ENCODE measurements around the gene GNGT2.

Gene GNGT2

DNA sequence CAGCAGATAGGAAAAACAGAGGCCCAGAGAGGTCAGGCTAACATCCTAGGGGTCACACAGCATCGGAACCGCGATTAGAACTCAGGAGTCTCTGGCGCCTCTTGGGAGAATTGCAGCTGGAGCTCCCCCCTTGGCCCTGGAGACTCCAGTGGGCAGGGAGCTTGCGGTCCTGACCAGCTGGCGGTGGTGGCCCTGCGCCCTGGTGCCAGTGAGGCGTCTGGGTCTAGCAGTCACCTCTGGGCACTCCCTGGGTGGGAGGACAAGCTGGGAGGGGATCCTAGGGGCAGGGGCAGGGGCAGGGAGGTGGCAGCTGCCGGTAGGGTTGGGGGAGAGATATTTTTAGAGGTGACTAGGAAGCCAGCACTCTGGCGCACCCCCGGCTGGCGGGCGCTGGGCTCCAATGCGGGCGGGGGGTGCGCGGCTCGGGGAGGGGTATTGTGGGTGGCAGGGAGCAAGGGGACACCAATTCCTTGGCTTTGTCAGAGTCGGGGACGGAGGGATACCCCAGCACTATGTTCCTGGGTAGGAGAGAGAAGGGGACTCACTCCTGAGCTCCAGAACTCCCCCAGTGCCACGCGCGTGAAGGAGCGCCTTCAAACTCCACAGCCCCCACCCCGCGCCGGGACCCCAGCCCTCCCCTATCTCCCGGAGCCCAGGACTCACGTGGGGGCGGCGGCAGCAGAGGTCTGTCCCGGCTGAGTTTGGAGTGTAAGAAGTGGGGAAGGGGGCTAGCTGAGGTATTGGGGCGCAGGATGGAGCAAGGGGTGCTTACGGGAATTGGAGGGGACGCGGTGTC lies 19.6 kb upstream of the GNGT2 start:
- in situ Hi-C loops (cut with HindIII; ENCODE audit: low sequenced_read_pairs): loop anchor here (5.0 kb wide), 1 partner anchor 38 kb away; no protein-coding TSS in a partner anchor

DNA sequence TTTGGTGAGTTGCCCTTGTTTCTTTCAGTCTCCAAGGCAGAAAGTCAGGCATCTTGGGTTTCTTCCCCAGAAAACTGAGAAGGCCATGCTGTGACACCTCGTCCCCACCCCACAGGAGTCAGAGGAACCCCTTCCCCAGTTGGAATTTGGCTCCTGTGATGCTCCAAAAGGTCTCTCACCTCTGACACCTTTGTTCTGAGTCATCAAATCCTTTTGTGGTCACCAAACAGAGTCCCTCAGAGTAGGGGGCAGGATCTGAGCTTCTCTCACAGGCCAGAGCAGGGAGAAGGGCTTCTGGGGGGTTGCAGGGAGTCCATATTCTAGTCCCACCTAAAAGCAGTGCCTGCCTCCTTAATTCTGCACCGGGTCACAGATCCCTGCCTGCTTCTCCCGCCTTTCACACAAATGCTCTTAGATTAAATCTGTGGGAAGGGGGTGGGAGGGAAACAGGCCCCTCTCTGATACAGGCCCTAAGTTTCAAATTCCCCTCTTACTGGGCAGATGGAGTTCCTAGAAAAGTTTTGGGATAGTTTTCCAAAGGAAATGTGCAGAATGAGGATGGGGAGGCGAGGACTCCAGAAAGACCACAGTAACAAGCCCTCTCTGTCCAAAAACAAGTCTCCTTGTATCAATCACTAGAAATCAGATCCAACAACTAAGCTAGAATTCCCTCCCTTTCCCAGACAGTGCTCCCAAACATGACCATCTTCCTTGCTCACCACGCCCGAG lies 18.9 kb upstream of the GNGT2 start:
- in situ Hi-C loops (cut with HindIII; ENCODE audit: low sequenced_read_pairs): loop anchor here (5.0 kb wide), 1 partner anchor 37 kb away; no protein-coding TSS in a partner anchor

- in situ Hi-C loops (cut with HindIII; ENCODE audit: low sequenced_read_pairs): loop anchor here (5.0 kb wide), 1 partner anchor 35 kb away; no protein-coding TSS in a partner anchor
Observed at GRCh38 chr17:49227436-49228261, 17.3 kb upstream of the GNGT2 start.

- in situ Hi-C loops (cut with HindIII; ENCODE audit: low sequenced_read_pairs): loop anchor here (5.0 kb wide), 1 partner anchor 35 kb away; no protein-coding TSS in a partner anchor
Observed at GRCh38 chr17:49226771-49227435, 16.5 kb upstream of the GNGT2 start.

DNA sequence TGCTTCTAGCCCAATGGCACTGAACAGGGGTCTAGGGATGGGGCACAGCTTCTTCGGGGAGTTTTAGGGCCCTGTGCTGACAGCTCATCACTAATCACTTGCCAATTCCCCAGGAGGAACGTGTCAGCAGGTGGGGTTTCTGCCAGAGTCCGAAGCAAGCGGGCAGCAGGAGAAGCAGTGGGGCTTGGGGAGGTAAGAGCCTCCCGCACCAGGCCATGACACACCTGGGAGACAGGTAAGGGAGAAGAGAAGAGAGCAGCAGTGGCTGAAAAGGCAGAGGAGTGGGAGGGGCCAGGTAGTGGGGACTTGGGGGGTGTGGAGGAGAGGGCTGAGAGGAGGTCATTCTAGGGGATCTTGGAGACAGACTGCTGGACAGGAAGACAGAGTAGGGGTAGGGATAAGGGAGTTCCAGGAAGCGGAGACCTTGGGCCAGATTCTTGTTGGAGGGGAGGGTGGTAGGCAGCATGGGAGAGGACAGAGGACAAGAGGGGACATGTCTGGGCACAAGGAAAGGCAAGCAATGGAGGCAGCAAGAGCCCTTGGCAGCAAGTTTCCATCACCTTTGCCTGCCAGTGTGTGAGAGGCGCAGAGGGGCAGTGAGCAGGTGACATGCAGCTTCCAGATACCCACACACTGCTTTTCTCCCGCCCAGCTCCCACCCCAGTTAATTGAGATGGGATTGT lies 15.3 kb upstream of the GNGT2 start:
- in situ Hi-C loops (cut with HindIII; ENCODE audit: low sequenced_read_pairs): loop anchor here (5.0 kb wide), 1 partner anchor 33 kb away; no protein-coding TSS in a partner anchor

- in situ Hi-C loops (cut with HindIII; ENCODE audit: low sequenced_read_pairs): loop anchor here (5.0 kb wide), 1 partner anchor 33 kb away; no protein-coding TSS in a partner anchor
Observed at GRCh38 chr17:49224997-49225337, 14.6 kb upstream of the GNGT2 start.

- in situ Hi-C loops (cut with HindIII; ENCODE audit: low sequenced_read_pairs): no loop called here
Observed at GRCh38 chr17:49224198-49224996, 14.0 kb upstream of the GNGT2 start.

GRCh38 chr17:49223517-49224197 lies 13.3 kb upstream of the GNGT2 start:
- in situ Hi-C loops (cut with HindIII; ENCODE audit: low sequenced_read_pairs): no loop called here

- in situ Hi-C loops (cut with HindIII; ENCODE audit: low sequenced_read_pairs): no loop called here
Observed at GRCh38 chr17:49223168-49223516, 12.8 kb upstream of the GNGT2 start.

- in situ Hi-C loops (cut with HindIII; ENCODE audit: low sequenced_read_pairs): no loop called here
Observed at GRCh38 chr17:49219987-49220386, 9.6 kb upstream of the GNGT2 start.

DNA sequence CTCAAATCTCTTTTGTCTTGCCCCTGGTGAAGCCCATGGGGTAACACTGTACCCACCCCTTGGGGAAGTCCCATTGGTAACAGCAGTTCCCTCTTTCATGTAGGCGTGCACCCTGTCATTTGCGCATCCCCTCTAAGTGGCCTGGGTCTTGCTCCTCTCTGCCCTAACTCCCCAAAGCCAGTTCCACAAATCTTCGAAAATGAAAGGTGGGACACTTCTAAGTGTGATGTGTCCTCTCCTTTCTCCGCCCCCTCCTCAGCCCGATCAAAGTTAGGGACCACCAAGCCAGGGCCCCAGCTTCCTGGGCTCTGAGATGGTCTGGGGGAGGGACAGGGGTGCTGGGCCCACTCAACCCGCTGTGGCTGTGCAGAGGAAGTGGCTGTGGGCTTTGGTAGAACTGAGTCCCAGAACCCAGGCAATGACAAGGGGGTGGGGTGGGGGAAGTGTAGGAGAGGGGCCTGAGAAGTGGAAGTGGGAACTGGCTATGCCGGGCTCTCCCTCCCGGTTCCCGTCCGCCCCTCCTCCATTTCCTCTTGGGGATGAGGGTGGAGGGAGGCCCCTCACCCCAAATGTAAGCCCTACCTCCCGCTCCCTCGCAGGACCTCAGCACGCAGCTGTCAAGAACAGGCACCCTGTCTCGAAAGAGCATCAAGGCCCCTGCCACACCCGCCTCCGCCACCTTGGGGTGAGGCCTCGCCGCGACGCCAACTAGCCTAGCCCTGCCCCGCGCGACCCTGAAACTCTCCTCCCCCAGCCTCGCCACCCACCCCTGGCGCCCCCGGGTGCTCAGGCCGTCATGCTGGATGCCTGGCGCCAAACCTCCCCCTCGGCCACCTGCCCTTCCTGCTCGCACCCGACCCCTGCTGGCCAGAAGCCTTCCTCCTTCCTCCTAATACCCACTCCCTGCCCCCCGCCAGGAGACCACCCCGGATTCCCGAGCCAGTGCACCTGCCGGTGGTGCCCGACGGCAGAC lies 8.9 kb upstream of the GNGT2 start:
- in situ Hi-C loops (cut with HindIII; ENCODE audit: low sequenced_read_pairs): no loop called here

- in situ Hi-C loops (cut with HindIII; ENCODE audit: low sequenced_read_pairs): no loop called here
Observed at GRCh38 chr17:49217651-49218413, 7.5 kb upstream of the GNGT2 start.

DNA sequence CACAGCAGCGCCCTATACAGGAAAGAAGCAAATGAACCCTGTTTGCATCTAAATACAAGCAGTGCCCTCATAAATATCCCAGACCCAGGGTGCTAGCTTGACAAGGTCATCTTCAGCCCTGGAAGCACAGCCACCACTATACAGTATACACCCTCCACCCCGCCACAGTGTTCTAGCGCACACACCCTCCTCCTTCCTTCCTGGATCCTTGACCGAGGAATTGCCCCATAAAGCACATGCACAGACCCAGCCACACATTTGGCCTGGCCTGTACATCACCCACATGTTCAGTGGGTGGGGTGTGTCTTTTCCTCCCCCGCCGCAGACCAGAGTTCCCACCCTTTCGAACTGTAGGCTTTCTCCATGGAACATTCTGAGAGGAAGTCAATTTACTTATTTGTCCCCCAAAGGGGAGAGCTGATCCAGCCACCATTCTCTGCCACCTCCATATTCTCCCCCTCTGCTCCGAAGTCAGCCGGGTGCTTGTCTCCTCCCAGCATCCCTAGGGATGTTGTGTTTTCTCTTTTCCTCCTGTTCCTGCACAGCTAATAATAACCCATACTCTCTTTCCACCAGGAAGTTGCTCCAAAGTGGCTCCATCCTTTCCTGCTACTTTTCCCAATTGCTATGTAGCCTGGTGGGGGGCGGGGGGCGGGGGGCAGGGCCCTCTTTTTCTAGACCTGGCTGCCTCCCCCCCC lies 6.7 kb upstream of the GNGT2 start:
- in situ Hi-C loops (cut with HindIII; ENCODE audit: low sequenced_read_pairs): no loop called here

- in situ Hi-C loops (cut with HindIII; ENCODE audit: low sequenced_read_pairs): no loop called here
Observed at GRCh38 chr17:49216482-49216881, 6.1 kb upstream of the GNGT2 start.

DNA sequence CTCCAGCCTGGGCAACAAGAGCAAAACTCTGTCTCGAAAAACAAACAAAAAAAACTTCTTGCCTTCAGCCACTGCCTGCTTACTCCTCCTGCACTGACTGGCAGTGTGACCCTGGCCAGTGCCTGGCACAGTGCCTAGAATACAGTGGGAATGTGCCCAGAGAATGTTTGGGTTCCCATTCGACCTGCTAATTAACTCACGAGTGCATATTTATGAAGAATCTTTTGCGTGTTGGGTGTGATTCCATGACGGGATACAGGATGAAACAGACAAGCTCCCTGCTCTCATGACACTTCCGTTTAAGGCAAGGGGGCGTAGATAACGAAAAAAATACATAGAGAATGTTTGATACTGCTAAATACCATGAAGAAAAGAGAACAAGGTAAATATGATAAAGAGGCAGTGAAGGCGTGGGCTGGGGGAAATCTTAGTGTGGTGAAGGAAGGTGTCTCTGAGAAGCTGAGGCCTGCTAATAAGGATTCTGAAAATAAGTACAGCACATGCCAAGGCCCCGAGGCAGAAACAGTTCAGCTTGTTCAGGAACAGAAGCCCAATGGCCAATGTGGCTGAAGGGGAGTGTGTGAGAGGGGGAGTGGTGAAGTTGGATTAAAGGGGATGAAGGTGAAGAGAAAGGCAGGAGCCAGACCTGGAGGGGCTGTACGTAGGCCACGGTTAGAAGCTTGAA lies 4.4 kb upstream of the GNGT2 start:
- in situ Hi-C loops (cut with HindIII; ENCODE audit: low sequenced_read_pairs): no loop called here

DNA sequence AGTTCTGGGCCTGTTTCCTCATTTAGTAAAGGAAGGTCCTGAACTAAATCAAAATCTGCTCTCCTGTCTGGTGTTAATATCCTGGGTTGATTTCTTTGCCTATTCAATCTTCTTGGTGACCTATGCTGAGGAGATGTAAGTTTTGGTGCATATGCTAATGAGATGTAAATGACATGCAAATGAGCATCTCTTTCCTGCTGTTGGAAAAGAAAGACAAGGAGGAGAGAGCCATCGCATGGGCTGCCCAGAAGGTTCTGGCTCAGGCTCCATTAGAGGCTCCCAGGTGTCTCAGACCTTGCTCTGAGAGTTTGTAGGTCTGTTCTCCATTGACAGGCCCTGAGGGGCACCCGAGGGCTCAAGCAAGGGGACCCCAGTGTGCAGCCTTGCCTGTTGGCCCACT lies 3.5 kb upstream of the GNGT2 start:
- in situ Hi-C loops (cut with HindIII; ENCODE audit: low sequenced_read_pairs): no loop called here
